Stomach smooth muscle (tissue), 2 donors: ENCODE measurements around the gene TTLL3.
"Not testable (repeated sequence)": the region's sequence is repeated elsewhere in the genome, so short reads cannot be mapped to it uniquely, and the experiment has no call there.

Experiments
- H3K27ac ChIP-seq: one replicate; pipeline ENCODE4 v1.7.0; 2013; ENCODE audit warnings: mild to moderate bottlenecking, low read length, inconsistent platforms
- H3K27me3 ChIP-seq, 2 donors: one replicate each; pipeline ENCODE4 v1.7.0; 2013; ENCODE audit warnings: low read length in 2 of 2; ENCODE audit not compliant: insufficient read depth in 2 of 2, control insufficient read depth in 1 of 2
- H3K36me3 ChIP-seq, 2 donors: one replicate each; pipeline ENCODE4 v1.7.0; 2013; ENCODE audit warnings: low read length in 2 of 2; ENCODE audit not compliant: control insufficient read depth in 2 of 2, insufficient read depth in 2 of 2
- H3K4me1 ChIP-seq: one replicate; pipeline ENCODE4 v1.7.0; 2013; ENCODE audit warnings: low read length; ENCODE audit not compliant: control insufficient read depth, insufficient read depth
- H3K4me3 ChIP-seq, 2 donors: one replicate each; pipeline ENCODE4 v1.7.0; 2013; ENCODE audit warnings: low read length in 2 of 2
- H3K9ac ChIP-seq, 2 donors: one replicate each; pipeline ENCODE4 v1.7.0; 2013; ENCODE audit warnings: low read length in 2 of 2, mild to moderate bottlenecking in 1 of 2
- H3K9me3 ChIP-seq, 2 donors: one replicate each; pipeline ENCODE4 v1.7.0; 2013; ENCODE audit warnings: low read length in 2 of 2; ENCODE audit not compliant: control insufficient read depth in 2 of 2
- donor health status: healthy.
- donor health status: Pancreatic carcinoma.

The TTLL3 gene

GRCh38 chr3:9861201-9861600 is 51.1 kb downstream of the TTLL3 start:
- no peaks in the 10 kb centered on the region for H3K27me3 ChIP-seq

GRCh38 chr3:9861626-9862130 is 51.6 kb downstream of the TTLL3 start:
- Histone ChIP-seq H3K4me1 (peaks cover 26% of the 10 kb centered on the region), H3K36me3 (no peaks in the 10 kb centered on the region), H3K4me3 (no peak overlapping the region), H3K27me3 (no peaks in the 10 kb centered on the region), H3K27ac (peak overlapping the region; percentile 49), H3K9ac (no peak overlapping the region), H3K9me3 (no peaks in the 10 kb centered on the region)

More at GRCh38 chr3:9861201-9861600, 51.1 kb downstream of the TTLL3 start:
- Histone ChIP-seq H3K36me3 (no peaks in the 10 kb centered on the region), H3K4me1 (peaks cover 22% of the 10 kb centered on the region), H3K4me3 (no peak overlapping the region), H3K9me3 (no peaks in the 10 kb centered on the region), H3K9ac (no peak overlapping the region), H3K27ac (no peak overlapping the region)

- Histone ChIP-seq H3K4me1 (peaks cover 31% of the 10 kb centered on the region), H3K4me3 (peak overlapping the region; percentile 19 to 47), H3K9me3 (no peaks in the 10 kb centered on the region), H3K27ac (peak overlapping the region; percentile 49), H3K36me3 (no peaks in the 10 kb centered on the region), H3K9ac (no peak overlapping the region), H3K27me3 (no peaks in the 10 kb centered on the region)
Measured at GRCh38 chr3:9862391-9863057, 52.5 kb downstream of the TTLL3 start.

- H3K27ac ChIP-seq: no peak overlapping the region
- peaks cover 31% of the 10 kb centered on the region for H3K4me1 ChIP-seq
- peak overlapping the region in 1 of 2 donors; percentile 13 for H3K9ac ChIP-seq
Measured at GRCh38 chr3:9863058-9863772, 53.2 kb downstream of the TTLL3 start.

GRCh38 chr3:9864200-9864927 is 54.3 kb downstream of the TTLL3 start:
- Histone ChIP-seq H3K9me3 (no peaks in the 10 kb centered on the region), H3K27me3 (no peaks in the 10 kb centered on the region), H3K36me3 (no peaks in the 10 kb centered on the region), H3K4me3 (peak overlapping the region; percentile 29 to 35), H3K27ac (peak overlapping the region; percentile 80), H3K9ac (peak overlapping the region; percentile 51 to 55), H3K4me1 (peaks cover 31% of the 10 kb centered on the region)

More at GRCh38 chr3:9863058-9863772, 53.2 kb downstream of the TTLL3 start:
- Histone ChIP-seq H3K9me3 (no peaks in the 10 kb centered on the region), H3K36me3 (no peaks in the 10 kb centered on the region), H3K27me3 (no peaks in the 10 kb centered on the region), H3K4me3 (peak overlapping the region; percentile 19 to 47)

- peak overlapping the region in 1 of 2 donors; percentile 55 for H3K9ac ChIP-seq
- not testable (repeated sequence) for H3K27me3 ChIP-seq, H3K36me3 ChIP-seq, H3K9me3 ChIP-seq
- H3K27ac ChIP-seq: peak overlapping the region; percentile 80
- H3K4me3 ChIP-seq: peak overlapping the region in 1 of 2 donors; percentile 29
- peaks cover 31% of the 10 kb centered on the region for H3K4me1 ChIP-seq
Measured at GRCh38 chr3:9865125-9865637, 55.1 kb downstream of the TTLL3 start.

GRCh38 chr3:9866639-9867038 is 56.6 kb downstream of the TTLL3 start:
- Histone ChIP-seq H3K4me1 (peaks cover 31% of the 10 kb centered on the region), H3K9ac (peak overlapping the region in 1 of 2 donors; percentile 51), H3K27me3 (no peaks in the 10 kb centered on the region), H3K9me3 (no peaks in the 10 kb centered on the region), H3K36me3 (no peaks in the 10 kb centered on the region), H3K4me3 (no peak overlapping the region), H3K27ac (peak overlapping the region; percentile 80)

- no peak overlapping the region for H3K4me3 ChIP-seq
- peaks cover 31% of the 10 kb centered on the region for H3K4me1 ChIP-seq
- no peaks in the 10 kb centered on the region for H3K9me3 ChIP-seq
- H3K36me3 ChIP-seq: no peaks in the 10 kb centered on the region
- no peaks in the 10 kb centered on the region for H3K27me3 ChIP-seq
- H3K9ac ChIP-seq: no peak overlapping the region
- H3K27ac ChIP-seq: peak overlapping the region; percentile 80
Measured at GRCh38 chr3:9867106-9867505, 57.0 kb downstream of the TTLL3 start.

- Histone ChIP-seq H3K9ac (no peak overlapping the region), H3K4me1 (peaks cover 15% of the 10 kb centered on the region), H3K27ac (no peak overlapping the region), H3K9me3 (no peaks in the 10 kb centered on the region), H3K36me3 (no peaks in the 10 kb centered on the region), H3K27me3 (no peaks in the 10 kb centered on the region), H3K4me3 (no peak overlapping the region)
Measured at GRCh38 chr3:9869955-9870354, 59.9 kb downstream of the TTLL3 start.

- Histone ChIP-seq H3K9me3 (no peaks in the 10 kb centered on the region), H3K4me1 (peaks cover 11% of the 10 kb centered on the region)
Measured at GRCh38 chr3:9870978-9871377, 60.9 kb downstream of the TTLL3 start.

More at GRCh38 chr3:9870978-9871377, 60.9 kb downstream of the TTLL3 start:
- no peaks in the 10 kb centered on the region for H3K36me3 ChIP-seq
- no peak overlapping the region for H3K27ac ChIP-seq
- no peak overlapping the region for H3K4me3 ChIP-seq
- no peak overlapping the region for H3K9ac ChIP-seq
- no peaks in the 10 kb centered on the region for H3K27me3 ChIP-seq
